Neuronal stem cell (in vitro differentiated cells): Measurements from ENCODE around the gene GCNA.
"Not testable (repeated sequence)": the region's sequence is repeated elsewhere in the genome, so short reads cannot be mapped to it uniquely, and the experiment has no call there.

Experiments used
- DNase-seq: peaks from one replicate; pipeline ENCODE4 v3.0.0-alpha.2; 2013; ENCODE audit warnings: low spot score
- H2AFZ ChIP-seq: one replicate; pipeline ENCODE4 v1.6.1; 2013; ENCODE audit warnings: mild to moderate bottlenecking, low read length, inconsistent platforms
- H2AK5ac ChIP-seq: 2 replicates; pipeline ENCODE4 v1.6.1; 2013; ENCODE audit warnings: low read depth, mild to moderate bottlenecking, inconsistent platforms, low read length, moderate library complexity, mixed read lengths
- H2BK120ac ChIP-seq: 2 replicates; pipeline ENCODE4 v1.6.1; 2013; ENCODE audit warnings: low read depth, mild to moderate bottlenecking, inconsistent platforms, low read length, moderate library complexity, mixed read lengths
- H2BK12ac ChIP-seq: one replicate; pipeline ENCODE4 v1.6.1; 2013; ENCODE audit warnings: low read length, inconsistent platforms
- H2BK15ac ChIP-seq: 2 replicates; pipeline ENCODE4 v1.6.1; 2013; ENCODE audit warnings: mild to moderate bottlenecking, low read length, inconsistent platforms, mixed read lengths
- H2BK5ac ChIP-seq: one replicate; pipeline ENCODE4 v1.6.1; 2013; ENCODE audit warnings: inconsistent platforms, mild to moderate bottlenecking, low read length, moderate library complexity
- H3K14ac ChIP-seq: one replicate; pipeline ENCODE4 v1.6.1; 2013; ENCODE audit warnings: low read length, inconsistent platforms
- H3K18ac ChIP-seq: 2 replicates; pipeline ENCODE4 v1.6.1; 2013; ENCODE audit warnings: low read length, inconsistent platforms
- H3K23ac ChIP-seq: 2 replicates; pipeline ENCODE4 v1.6.1; 2013; ENCODE audit warnings: low read depth, mild to moderate bottlenecking, mixed read lengths, low read length, inconsistent platforms; ENCODE audit not compliant: poor library complexity
- H3K27ac ChIP-seq: replicated peaks from 3 replicates; pipeline ENCODE4 v1.5.1; 2013; ENCODE audit warnings: low read length, inconsistent platforms
- H3K27me3 ChIP-seq, 3 experiments: 2 replicates each; pipeline ENCODE4 v1.6.1; 2013; ENCODE audit warnings: low read length in 3 of 3, mild to moderate bottlenecking in 2 of 3, inconsistent platforms in 1 of 3, low read depth in 1 of 3, mixed read lengths in 1 of 3, moderate library complexity in 1 of 3; ENCODE audit not compliant: control insufficient read depth in 3 of 3, insufficient read depth in 3 of 3
- H3K36me3 ChIP-seq, 2 donors: replicated peaks in 1 of 2; 2 replicates each; pipeline ENCODE4 v1.6.1; 2013; ENCODE audit warnings: low read length in 2 of 2; ENCODE audit not compliant: control insufficient read depth in 2 of 2, insufficient read depth in 2 of 2
- H3K4ac ChIP-seq: 2 replicates; pipeline ENCODE4 v1.6.1; 2013; ENCODE audit warnings: inconsistent platforms, mild to moderate bottlenecking, low read length, moderate library complexity
- H3K4me1 ChIP-seq, 2 donors: 1 replicate in 1 of 2; 2 replicates in 1 of 2; pipeline ENCODE4 v1.6.1; 2013; ENCODE audit warnings: low read length in 2 of 2, low read depth in 1 of 2; ENCODE audit not compliant: control insufficient read depth in 2 of 2, insufficient read depth in 1 of 2
- H3K4me2 ChIP-seq: one replicate; pipeline ENCODE4 v1.6.1; 2013; ENCODE audit warnings: mild to moderate bottlenecking, low read length, inconsistent platforms; ENCODE audit not compliant: insufficient read depth, poor library complexity, severe bottlenecking
- H3K4me3 ChIP-seq, 2 donors: 2 replicates each; pipeline ENCODE4 v1.5.1; 2013; ENCODE audit warnings: low read length in 2 of 2, mild to moderate bottlenecking in 2 of 2, inconsistent platforms in 1 of 2, moderate library complexity in 1 of 2
- H3K79me1 ChIP-seq: one replicate; pipeline ENCODE4 v1.6.1; 2013; ENCODE audit warnings: low read depth, mild to moderate bottlenecking, inconsistent platforms, low read length, moderate library complexity
- H3K9ac ChIP-seq: one replicate; pipeline ENCODE4 v1.6.1; 2013; ENCODE audit warnings: mild to moderate bottlenecking, low read depth, low read length, inconsistent platforms; ENCODE audit not compliant: poor library complexity
- H3K9me3 ChIP-seq, 2 donors: replicated peaks in 1 of 2; 2 replicates each; pipeline versions ENCODE3 to v1.6.1; 2013; ENCODE audit warnings: low read length in 2 of 2, mild to moderate bottlenecking in 2 of 2, inconsistent platforms in 1 of 2, low read depth in 1 of 2, mixed read lengths in 1 of 2, moderate library complexity in 1 of 2; ENCODE audit not compliant: control insufficient read depth in 2 of 2, insufficient read depth in 1 of 2
- H4K8ac ChIP-seq: one replicate; pipeline ENCODE4 v1.6.1; 2013; ENCODE audit warnings: low read depth, mild to moderate bottlenecking, inconsistent platforms, low read length, moderate library complexity
- H4K91ac ChIP-seq: one replicate; pipeline ENCODE4 v1.6.1; 2013; ENCODE audit warnings: low read length, low read depth, mild to moderate bottlenecking, inconsistent platforms; ENCODE audit not compliant: poor library complexity
- WGBS, 2 donors: extraction: QIAGEN DNeasy Blood & Tissue Kit; methylation state at CpG; one replicate each; pipeline ENCODE4 v1.1.7; 2013; ENCODE audit warnings: missing lambda C conversion rate in 2 of 2, mixed read lengths in 1 of 2; ENCODE audit not compliant: insufficient read length in 2 of 2, insufficient replicate concordance in 1 of 2; ENCODE audit errors: extremely low coverage in 2 of 2; 5-methylcytosine and 5-hydroxymethylcytosine counted together

Gene GCNA

GRCh38 chrX:71579990-71580380 lies 1.7 kb downstream of the GCNA start:
- H3K36me3 ChIP-seq: peaks cover 0 to 22% of the 10 kb centered on the region in 2 donors
- no peak for DNase-seq
- no peaks in the 10 kb centered on the region for H3K4me1 ChIP-seq
- H3K79me1 ChIP-seq: peaks cover 2% of the 10 kb centered on the region
- no peaks in the 10 kb centered on the region for H3K27me3 ChIP-seq
- no peak overlapping the region for H2BK12ac ChIP-seq
- no peak overlapping the region for H3K27ac ChIP-seq
- H2BK5ac ChIP-seq: no peak overlapping the region
- no peak overlapping the region for H3K9ac ChIP-seq
- no peak overlapping the region for H3K18ac ChIP-seq
- H2AK5ac ChIP-seq: no peak overlapping the region
- no peak overlapping the region for H4K91ac ChIP-seq
- no peaks in the 10 kb centered on the region for H3K9me3 ChIP-seq
- no peak overlapping the region for H3K4me2 ChIP-seq
- no peak overlapping the region for H3K14ac ChIP-seq
- no peak overlapping the region for H3K4ac ChIP-seq
- H2BK120ac ChIP-seq: no peak overlapping the region
- no peak overlapping the region for H2AFZ ChIP-seq
- no CpG with 5 or more reads among the region's 7 CpGs for WGBS, 2 donors
- no peak overlapping the region for H4K8ac ChIP-seq
- H3K23ac ChIP-seq: no peak overlapping the region
- no peak overlapping the region for H3K4me3 ChIP-seq
- H2BK15ac ChIP-seq: no peak overlapping the region

- no CpG with 5 or more reads among the region's 5 CpGs for WGBS, 2 donors
- Histone ChIP-seq H2AK5ac (no peak overlapping the region), H4K91ac (no peak overlapping the region), H3K18ac (no peak overlapping the region), H2BK120ac (no peak overlapping the region), H3K23ac (no peak overlapping the region), H3K27me3 (no peaks in the 10 kb centered on the region), H2BK12ac (no peak overlapping the region), H3K4me3 (no peak overlapping the region), H4K8ac (no peak overlapping the region), H3K4me1 (no peaks in the 10 kb centered on the region), H3K79me1 (peaks cover 2% of the 10 kb centered on the region), H3K27ac (no peak overlapping the region), H3K9ac (no peak overlapping the region), H3K9me3 (no peaks in the 10 kb centered on the region), H2AFZ (no peak overlapping the region), H3K14ac (no peak overlapping the region), H2BK15ac (no peak overlapping the region), H3K4me2 (no peak overlapping the region), H2BK5ac (no peak overlapping the region), H3K36me3 (peaks cover 0 to 12% of the 10 kb centered on the region in 2 donors), H3K4ac (no peak overlapping the region)
- no peak for DNase-seq
Measured at GRCh38 chrX:71581210-71581609, 3.0 kb downstream of the GCNA start.

- H3K79me1 ChIP-seq: no peaks in the 10 kb centered on the region
- no peak overlapping the region for H3K18ac ChIP-seq
- H3K9ac ChIP-seq: no peak overlapping the region
- no peak overlapping the region for H3K4ac ChIP-seq
- no peak overlapping the region for H3K14ac ChIP-seq
- WGBS, 2 donors: no CpG with 5 or more reads among the region's 2 CpGs
- no peak overlapping the region for H2AK5ac ChIP-seq
- no peaks in the 10 kb centered on the region for H3K36me3 ChIP-seq
- H3K4me3 ChIP-seq: no peak overlapping the region
- H4K8ac ChIP-seq: no peak overlapping the region
- no peaks in the 10 kb centered on the region for H3K9me3 ChIP-seq
- H4K91ac ChIP-seq: no peak overlapping the region
- no peak overlapping the region for H3K27ac ChIP-seq
- H3K23ac ChIP-seq: no peak overlapping the region
- no peak overlapping the region for H2BK15ac ChIP-seq
- no peak overlapping the region for H2BK5ac ChIP-seq
- H3K4me2 ChIP-seq: no peak overlapping the region
- H2AFZ ChIP-seq: no peak overlapping the region
- H2BK12ac ChIP-seq: no peak overlapping the region
- no peaks in the 10 kb centered on the region for H3K27me3 ChIP-seq
- DNase-seq: no peak
- no peak overlapping the region for H2BK120ac ChIP-seq
- no peaks in the 10 kb centered on the region for H3K4me1 ChIP-seq
Measured at GRCh38 chrX:71586929-71587328, 8.7 kb downstream of the GCNA start.

- DNase-seq, H3K4me2 ChIP-seq, H2BK5ac ChIP-seq, H4K8ac ChIP-seq, H2AK5ac ChIP-seq, H3K4me3 ChIP-seq, H2BK120ac ChIP-seq, H3K27me3 ChIP-seq, H3K36me3 ChIP-seq, H3K23ac ChIP-seq, H2BK12ac ChIP-seq, H3K18ac ChIP-seq, H3K14ac ChIP-seq, H3K4me1 ChIP-seq, H2AFZ ChIP-seq, H3K9ac ChIP-seq, H4K91ac ChIP-seq, H3K4ac ChIP-seq, H3K9me3 ChIP-seq, H3K27ac ChIP-seq, H3K79me1 ChIP-seq, H2BK15ac ChIP-seq: not testable (repeated sequence)
- no CpG with 5 or more reads among the region's 8 CpGs for WGBS, 2 donors
Measured at GRCh38 chrX:71593210-71593609, 15.0 kb downstream of the GCNA start.
